Raji (cell line): ENCODE data around the gene MELTF.

Experiments
- POLR2A ChIP-seq: IDR thresholded peaks from 2 replicates; pipeline ENCODE4 v1.6.1; 2011; ENCODE audit warnings: low read depth, low read length, control low read depth; ENCODE audit not compliant: insufficient read depth

MELTF gene

GRCh38 chr3:196962108-196962929, 67.3 kb downstream of the MELTF start:
- no peak for TF ChIP-seq POLR2A

GRCh38 chr3:196954832-196955231, 74.8 kb downstream of the MELTF start:
- TF ChIP-seq POLR2A = no peak
